HEK293 (cell line): ENCODE results near the gene ART1.
"Not testable (repeated sequence)": the region's sequence is repeated elsewhere in the genome, so short reads cannot be mapped to it uniquely, and the experiment has no call there.

Source experiments
- CTCF ChIA-PET: fragments of 350-600 bp; formaldehyde crosslinking; extraction: SDS; loops from one replicate; lab custom pipeline; 2021; ENCODE audit warnings: antibody characterized with exemption; lab: Yijun Ruan, JAX
- POLR2A ChIA-PET: fragments of 300-600 bp; formaldehyde crosslinking; extraction: SDS; loops from one replicate; lab custom pipeline; 2020; ENCODE audit warnings: antibody characterized with exemption, inconsistent platforms; lab: Yijun Ruan, JAX
- H3K27ac ChIP-seq: fragments of 200-500 bp; sonication (Bioruptor generic); 2 replicates; pipeline ENCODE4 v1.5.1; 2014; ENCODE audit warnings: low read depth, low read length, control low read depth, inconsistent platforms; ENCODE audit errors: extremely low read depth
- H3K36me3 ChIP-seq, 2 experiments: fragments of 200-500 bp in 1 of 2; sonication (Bioruptor generic) in 1 of 2; 1 replicate in 1 of 2; 2 replicates in 1 of 2; pipeline ENCODE4 v1.5.1; 2014 to 2017; ENCODE audit warnings: inconsistent platforms in 2 of 2, low read length in 2 of 2; ENCODE audit not compliant: control insufficient read depth in 2 of 2, insufficient read depth in 1 of 2
- H3K4me1 ChIP-seq: fragments of 200-500 bp; sonication (Bioruptor generic); 2 replicates; pipeline ENCODE4 v1.5.1; 2014; ENCODE audit warnings: mild to moderate bottlenecking, low read length, inconsistent platforms; ENCODE audit not compliant: control insufficient read depth, insufficient read depth
- H3K4me3 ChIP-seq: 2 replicates; pipeline ENCODE4 v1.5.1; 2011; ENCODE audit warnings: low read depth, mild to moderate bottlenecking, control low read depth, low read length, moderate library complexity
- H3K9me3 ChIP-seq: fragments of 200-500 bp; sonication (Bioruptor generic); 2 replicates; pipeline ENCODE4 v1.5.1; 2014; ENCODE audit warnings: low read depth, low read length, inconsistent platforms; ENCODE audit not compliant: control insufficient read depth, insufficient read depth
- BCL11A ChIP-seq: fragments of 450-650 bp; formaldehyde crosslinking; IDR thresholded peaks from 2 replicates; pipeline ENCODE4 v1.5.1; 2016; ENCODE audit warnings: low read depth, missing biosample characterization, missing genetic modification characterization
- HOXD13 ChIP-seq: sonication (generic); formaldehyde crosslinking; IDR thresholded peaks from 2 replicates; pipeline ENCODE4 v1.8.0; 2022; ENCODE audit warnings: missing genetic modification reagents, borderline replicate concordance
- KLF1 ChIP-seq: fragments of 450-650 bp; formaldehyde crosslinking; IDR thresholded peaks from 2 replicates; pipeline ENCODE4 v1.5.1; 2016; ENCODE audit warnings: missing biosample characterization, missing genetic modification characterization
- KLF10 ChIP-seq: fragments of 450-650 bp; IDR thresholded peaks from 2 replicates; pipeline ENCODE4 v1.5.1; 2018; ENCODE audit warnings: missing biosample characterization, mild to moderate bottlenecking, missing genetic modification characterization
- KLF16 ChIP-seq: fragments of 450-650 bp; formaldehyde crosslinking; IDR thresholded peaks from 2 replicates; pipeline ENCODE4 v1.5.1; 2017; ENCODE audit warnings: missing biosample characterization, missing genetic modification characterization
- MYNN ChIP-seq: fragments of 450-650 bp; formaldehyde crosslinking; IDR thresholded peaks from 2 replicates; pipeline ENCODE4 v1.5.1; 2016; ENCODE audit warnings: missing biosample characterization, missing genetic modification characterization, borderline replicate concordance
- MZF1 ChIP-seq: fragments of 450-650 bp; formaldehyde crosslinking; IDR thresholded peaks from 2 replicates; pipeline ENCODE4 v1.5.1; 2017; ENCODE audit warnings: missing biosample characterization, missing genetic modification characterization, borderline replicate concordance
- RBAK ChIP-seq: fragments of 450-650 bp; formaldehyde crosslinking; IDR thresholded peaks from 2 replicates; pipeline ENCODE4 v1.5.1; 2016; ENCODE audit warnings: missing biosample characterization, missing genetic modification characterization
- REPIN1 ChIP-seq: fragments of 450-650 bp; formaldehyde crosslinking; IDR thresholded peaks from 2 replicates; pipeline ENCODE4 v1.5.1; 2017; ENCODE audit warnings: missing biosample characterization, missing genetic modification characterization, low read depth
- ZBTB1 ChIP-seq: fragments of 450-650 bp; formaldehyde crosslinking; IDR thresholded peaks from 2 replicates; pipeline ENCODE4 v1.5.1; 2016; ENCODE audit warnings: missing biosample characterization, missing genetic modification characterization
- ZBTB6 ChIP-seq: fragments of 450-650 bp; formaldehyde crosslinking; IDR thresholded peaks from 2 replicates; pipeline ENCODE4 v1.5.1; 2017; ENCODE audit warnings: missing biosample characterization, missing genetic modification characterization
- ZFHX2 ChIP-seq: fragments of 450-650 bp; formaldehyde crosslinking; conservative IDR thresholded peaks from 2 replicates; pipeline ENCODE4 v1.5.1; 2016; ENCODE audit warnings: missing biosample characterization, missing genetic modification characterization
- ZNF112 ChIP-seq: fragments of 450-650 bp; formaldehyde crosslinking; IDR thresholded peaks from 2 replicates; pipeline ENCODE4 v1.5.0; 2017; ENCODE audit warnings: missing biosample characterization, missing genetic modification characterization
- ZNF133 ChIP-seq: fragments of 450-650 bp; formaldehyde crosslinking; IDR thresholded peaks from 2 replicates; pipeline ENCODE4 v1.5.1; 2016; ENCODE audit warnings: missing biosample characterization, missing genetic modification characterization
- ZNF335 ChIP-seq: fragments of 450-650 bp; formaldehyde crosslinking; conservative IDR thresholded peaks from 2 replicates; pipeline ENCODE4 v1.5.1; 2016; ENCODE audit warnings: missing biosample characterization, missing genetic modification characterization
- TF ChIP-seq, protein P1 (sequence below): fragments of 450-650 bp; formaldehyde crosslinking; optimal IDR thresholded peaks from 2 replicates; pipeline ENCODE3; 2016; ENCODE audit warnings: missing biosample characterization, mild to moderate bottlenecking, missing genetic modification characterization

Gene ART1

GRCh38 chr11:3644817-3645235 is at the start of gene ART1:
ART1 (plus strand) TSS chr11:3645128; CDS start chr11:3659214, 14,086 bp downstream.
- CTCF ChIA-PET = interaction anchor here (0.7 kb wide), 1 partner anchor 1361 kb away, joined by 3 read pairs; no protein-coding TSS in a partner anchor
- TF ChIP-seq KLF1 (0 out of 2 replicates have a peak, but pooled peaks have one; percentile 42), ZBTB6 (tag by site-specific recombination) (no peak), ZBTB1 (tag by site-specific recombination) (no peak), ZNF112 (no peak), ZNF335 (no peak), MZF1 (tag by site-specific recombination) (no peak), RBAK (tag by site-specific recombination) (no peak), KLF16 (tag by site-specific recombination) (no peak), HOXD13 (CRISPR knock-in tag) (no peak), BCL11A (tag by site-specific recombination) (no peak), KLF10 (tag by site-specific recombination) (0 out of 2 replicates have a peak, but pooled peaks have one; percentile 30), ZFHX2 (tag by site-specific recombination) (peak; percentile 33), MYNN (tag by site-specific recombination) (no peak), ZNF133 (tag by site-specific recombination) (no peak)
- TF ChIP-seq, protein P1, sequence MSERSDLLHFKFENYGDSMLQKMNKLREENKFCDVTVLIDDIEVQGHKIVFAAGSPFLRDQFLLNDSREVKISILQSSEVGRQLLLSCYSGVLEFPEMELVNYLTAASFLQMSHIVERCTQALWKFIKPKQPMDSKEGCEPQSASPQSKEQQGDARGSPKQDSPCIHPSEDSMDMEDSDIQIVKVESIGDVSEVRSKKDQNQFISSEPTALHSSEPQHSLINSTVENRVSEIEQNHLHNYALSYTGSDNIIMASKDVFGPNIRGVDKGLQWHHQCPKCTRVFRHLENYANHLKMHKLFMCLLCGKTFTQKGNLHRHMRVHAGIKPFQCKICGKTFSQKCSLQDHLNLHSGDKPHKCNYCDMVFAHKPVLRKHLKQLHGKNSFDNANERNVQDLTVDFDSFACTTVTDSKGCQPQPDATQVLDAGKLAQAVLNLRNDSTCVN (tag by site-specific recombination) = no peak
- Histone ChIP-seq H3K27ac (no peak within 1 kb of the TSS), H3K4me3 (no peak within 1 kb of the TSS), H3K4me1 (no peaks in the 10 kb centered on the region), H3K36me3 (no peaks in the 10 kb centered on the region), H3K9me3 (no peaks in the 10 kb centered on the region)
- POLR2A ChIA-PET = no interaction called here

GRCh38 chr11:3597743-3598142 is 47.2 kb upstream of the ART1 start:
- POLR2A ChIA-PET, H3K4me3 ChIP-seq, CTCF ChIA-PET, H3K27ac ChIP-seq, H3K4me1 ChIP-seq, H3K36me3 ChIP-seq, H3K9me3 ChIP-seq: not testable (repeated sequence)

DNA sequence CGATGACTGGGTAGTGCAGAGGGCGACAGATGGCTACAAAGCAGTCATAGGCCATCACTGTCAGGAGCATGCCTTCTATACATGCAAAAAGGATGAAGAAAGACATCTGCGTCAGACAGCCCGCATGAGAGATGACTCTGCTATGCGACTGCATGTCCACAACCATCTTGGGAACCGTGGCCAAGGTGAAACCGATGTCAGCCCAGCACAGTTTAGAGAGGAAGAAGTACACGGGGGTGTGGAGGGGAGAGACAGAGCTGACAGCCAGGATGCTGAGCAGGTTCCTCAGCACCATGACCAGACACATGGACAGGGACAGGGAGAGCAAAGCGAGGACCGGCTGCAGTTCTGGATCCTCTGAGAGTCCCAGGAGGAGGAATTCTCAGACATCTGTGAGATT is 44.7 kb upstream of the ART1 start:
- POLR2A ChIA-PET = not testable (repeated sequence)

GRCh38 chr11:3604167-3604566 is 40.8 kb upstream of the ART1 start:
- ChIA-PET POLR2A (no interaction called here), CTCF (no interaction called here)
- TF ChIP-seq REPIN1 (tag by site-specific recombination) = no peak

More for the DNA sequence above, 44.7 kb upstream of the ART1 start:
- CTCF ChIA-PET = interaction anchor here (0.6 kb wide), 1 partner anchor 21 kb away, joined by 3 read pairs; no protein-coding TSS in a partner anchor
- not testable (repeated sequence) for H3K36me3 ChIP-seq, H3K9me3 ChIP-seq, H3K27ac ChIP-seq, H3K4me3 ChIP-seq, H3K4me1 ChIP-seq

More at GRCh38 chr11:3604167-3604566, 40.8 kb upstream of the ART1 start:
- Histone ChIP-seq H3K4me3 (no peak overlapping the region), H3K27ac (no peak overlapping the region), H3K9me3 (no peaks in the 10 kb centered on the region), H3K4me1 (no peaks in the 10 kb centered on the region), H3K36me3 (no peaks in the 10 kb centered on the region)
